GM23338 (cell line): Measurements from ENCODE around the gene ARL6IP5. TPM values are rescaled to one million over a fixed set of nuclear protein-coding genes. Genes with fewer than 3 reads are reported as not detected.

ENCODE experiments used
- ATAC-seq: fragments of 200-7000 bp; cut with Tn5 transposase; 3 replicates; pipeline ENCODE4 v1.9.1; 2020
- DNase-seq: peaks from one replicate; pipeline ENCODE4 v3.0.0-alpha.2; 2015; ENCODE audit warnings: low spot score
- H2AFZ ChIP-seq: fragments of 200-600 bp; sonication (generic); 2 replicates; pipeline ENCODE4 v1.8.0; 2016; ENCODE audit warnings: antibody characterized with exemption, mild to moderate bottlenecking, moderate library complexity
- H3F3A ChIP-seq: fragments of 200-600 bp; sonication (generic); replicated peaks from 2 replicates; pipeline ENCODE4 v1.8.0; 2017; ENCODE audit warnings: antibody characterized with exemption, mixed run types, low read depth
- H3K27ac ChIP-seq: fragments of 200-600 bp; sonication (generic); 2 replicates; pipeline ENCODE4 v1.6.1; 2016; ENCODE audit warnings: low read depth
- H3K27me3 ChIP-seq: fragments of 200-600 bp; sonication (generic); 2 replicates; pipeline ENCODE4 v1.8.0; 2016; ENCODE audit warnings: mild to moderate bottlenecking, mixed run types, moderate library complexity; ENCODE audit not compliant: insufficient read depth
- H3K36me3 ChIP-seq: fragments of 200-600 bp; sonication (generic); 2 replicates; pipeline ENCODE4 v1.8.0; 2016; ENCODE audit warnings: mild to moderate bottlenecking; ENCODE audit not compliant: insufficient read depth
- H3K4me1 ChIP-seq: fragments of 200-600 bp; sonication (generic); 2 replicates; pipeline ENCODE4 v1.8.0; 2016; ENCODE audit warnings: mild to moderate bottlenecking, moderate library complexity; ENCODE audit not compliant: insufficient read depth
- H3K4me2 ChIP-seq: fragments of 200-600 bp; sonication (generic); 2 replicates; pipeline ENCODE4 v1.7.1; 2017; ENCODE audit warnings: mixed run types
- H3K4me3 ChIP-seq: fragments of 200-600 bp; sonication (generic); 2 replicates; pipeline ENCODE4 v1.6.1; 2016; ENCODE audit warnings: mixed run types
- H3K79me2 ChIP-seq: fragments of 200-600 bp; sonication (generic); replicated peaks from 2 replicates; pipeline ENCODE4 v1.8.0; 2017; ENCODE audit warnings: mild to moderate bottlenecking; ENCODE audit not compliant: insufficient read depth
- H3K9me2 ChIP-seq: fragments of 200-600 bp; sonication (generic); 2 replicates; pipeline ENCODE4 v1.8.0; 2017; ENCODE audit not compliant: insufficient read depth
- H4K20me1 ChIP-seq: fragments of 200-600 bp; sonication (generic); replicated peaks from 2 replicates; pipeline ENCODE4 v1.8.0; 2017; ENCODE audit warnings: mild to moderate bottlenecking; ENCODE audit not compliant: insufficient read depth
- H3K27ac Mint-ChIP-seq: 2 replicates; pipeline ENCODE4 v1.8.0; 2020; ENCODE audit warnings: inconsistent platforms, mild to moderate bottlenecking, moderate library complexity, mixed read lengths
- H3K27me3 Mint-ChIP-seq: 3 replicates; pipeline ENCODE4 v1.8.0; 2022; ENCODE audit warnings: low read depth, mild to moderate bottlenecking, moderate library complexity, mixed read lengths, inconsistent platforms; ENCODE audit not compliant: insufficient read depth, poor library complexity
- H3K36me3 Mint-ChIP-seq: 3 replicates; pipeline ENCODE4 v1.8.0; 2021; ENCODE audit warnings: low read depth, mild to moderate bottlenecking, inconsistent platforms, moderate library complexity, mixed read lengths
- H3K4me1 Mint-ChIP-seq: 3 replicates; pipeline ENCODE4 v1.8.0; 2020; ENCODE audit warnings: mild to moderate bottlenecking, inconsistent platforms, mixed read lengths
- H3K4me3 Mint-ChIP-seq: 3 replicates; pipeline ENCODE4 v1.8.0; 2021; ENCODE audit warnings: moderate library complexity, mild to moderate bottlenecking, inconsistent platforms, mixed read lengths
- H3K9me3 Mint-ChIP-seq: 3 replicates; pipeline ENCODE4 v1.8.0; 2020; ENCODE audit warnings: moderate library complexity, mild to moderate bottlenecking, inconsistent platforms, mixed read lengths
- CTCF ChIP-seq, 2 experiments: fragments of 200-600 bp in 1 of 2; sonication (generic) in 1 of 2; conservative IDR thresholded peaks; 2 replicates each; pipeline versions ENCODE4 v1.5.1 to v1.6.1; 2016 to 2017; ENCODE audit warnings: antibody characterized with exemption in 2 of 2, low read depth in 2 of 2, mild to moderate bottlenecking in 2 of 2, moderate library complexity in 1 of 2
- EZH2 ChIP-seq: fragments of 200-600 bp; sonication (generic); IDR thresholded peaks from one replicate; pipeline ENCODE4 v1.8.0; 2017; ENCODE audit warnings: antibody characterized with exemption, mild to moderate bottlenecking, low read depth; ENCODE audit not compliant: unreplicated experiment
- POLR2AphosphoS5 ChIP-seq: IDR thresholded peaks from 2 replicates; pipeline ENCODE4 v1.6.1; 2016; ENCODE audit warnings: antibody characterized with exemption, low read depth
- REST ChIP-seq: IDR thresholded peaks from one replicate; pipeline ENCODE4 v1.6.1; 2018; ENCODE audit warnings: antibody characterized with exemption; ENCODE audit not compliant: unreplicated experiment
- STAT1 ChIP-seq: IDR thresholded peaks from one replicate; pipeline ENCODE4 v1.6.1; 2016; ENCODE audit warnings: antibody characterized with exemption; ENCODE audit not compliant: unreplicated experiment
- ZNF114 ChIP-seq: fragments of 250-450 bp; sonication (Bioruptor Pico); IDR thresholded peaks from 2 replicates; pipeline ENCODE4 v1.5.0; 2020; ENCODE audit warnings: mild to moderate bottlenecking, moderate library complexity
- ZNF331 ChIP-seq: fragments of 250-450 bp; sonication (Bioruptor Pico); IDR thresholded peaks from 2 replicates; pipeline ENCODE4 v1.5.0; 2020; ENCODE audit warnings: low read depth, mild to moderate bottlenecking, moderate library complexity
- ZNF462 ChIP-seq: fragments of 250-450 bp; sonication (Bioruptor Pico); IDR thresholded peaks from 2 replicates; pipeline ENCODE4 v1.5.0; 2020; ENCODE audit warnings: mild to moderate bottlenecking, moderate library complexity
- polyA plus RNA-seq: library from polyadenylated mRNA; unstranded; fragments of >200 nt; fragmentation: Nextera tagmentation; extraction: Ambion mirVana; gene quantifications from 2 replicates; pipeline ENCODE4 v1.2.1, GENCODE V29; 2016
- total RNA-seq: library from RNA; depleted of rRNA; stranded (reverse); fragments of >200 nt; shearing (Covaris generic); gene quantifications from 2 replicates; pipeline ENCODE4 v1.2.3, GENCODE V29; 2014

Gene ARL6IP5
- total and polyA plus RNA-seq, 2 experiments from 2014 or later: 28.8 to 39.8 TPM

- TF ChIP-seq REST: no peak
- no peak for TF ChIP-seq ZNF462 (CRISPR knock-in tag)
- no peak for TF ChIP-seq POLR2AphosphoS5
- TF ChIP-seq CTCF (conservative IDR thresholded peaks at IDR 0.05; ENCODE audit: low read depth in 2 of 2): no peak
- TF ChIP-seq ZNF331: no peak
- no peak for TF ChIP-seq ZNF114
- TF ChIP-seq EZH2: no peak
- TF ChIP-seq STAT1: no peak
- no peaks in the 10 kb centered on the region for H3F3A ChIP-seq
- H3K27me3 Mint-ChIP-seq: no peaks in the 10 kb centered on the region
- H3K36me3 ChIP-seq: peaks cover 43% of the 10 kb centered on the region
- no peak overlapping the region for H3K4me3 Mint-ChIP-seq
- H3K27me3 ChIP-seq: no peaks in the 10 kb centered on the region
- no peaks in the 10 kb centered on the region for H3K9me3 Mint-ChIP-seq
- no peaks in the 10 kb centered on the region for H3K79me2 ChIP-seq
- ATAC-seq (no peak), DNase-seq (no peak)
- H3K9me2 ChIP-seq: no peaks in the 10 kb centered on the region
- H2AFZ ChIP-seq: no peak overlapping the region
- H3K27ac Mint-ChIP-seq: no peak overlapping the region
- H4K20me1 ChIP-seq: no peaks in the 10 kb centered on the region
- no peak overlapping the region for H3K27ac ChIP-seq
- no peaks in the 10 kb centered on the region for H3K4me1 ChIP-seq
- no peak overlapping the region for H3K4me3 ChIP-seq
- H3K4me2 ChIP-seq: no peak overlapping the region
- H3K4me1 Mint-ChIP-seq: no peaks in the 10 kb centered on the region
- H3K36me3 Mint-ChIP-seq: peaks cover 56% of the 10 kb centered on the region
Observed at GRCh38 chr3:69059688-69060087, 25.0 kb upstream of the ARL6IP5 start.
